Endothelial cell of umbilical vein (primary cell): ENCODE measurements around the gene NMRK2.

Experiments
- CTCF ChIP-seq, 2 donors: IDR thresholded peaks; 1 replicate in 1 of 2; 2 replicates in 1 of 2; pipeline ENCODE4 v1.5.1; 2011; ENCODE audit warnings: low read length in 2 of 2, mild to moderate bottlenecking in 2 of 2, moderate library complexity in 2 of 2, control low read depth in 1 of 2, inconsistent platforms in 1 of 2, low read depth in 1 of 2; ENCODE audit not compliant: insufficient read depth in 1 of 2; ENCODE audit errors: extremely low read depth in 1 of 2
- EZH2 ChIP-seq: IDR thresholded peaks from 2 replicates; pipeline ENCODE4 v1.6.1; 2012; ENCODE audit warnings: borderline replicate concordance, low read depth, mild to moderate bottlenecking, moderate library complexity, low read length, inconsistent platforms; ENCODE audit not compliant: severe bottlenecking
- JUN ChIP-seq: IDR thresholded peaks from 2 replicates; pipeline ENCODE4 v1.6.1; 2011; ENCODE audit warnings: borderline replicate concordance, low read depth; ENCODE audit not compliant: insufficient read length, insufficient read depth
- POLR2A ChIP-seq: IDR thresholded peaks from 2 replicates; pipeline ENCODE4 v1.6.1; 2012; ENCODE audit warnings: low read depth, mild to moderate bottlenecking, control low read depth, low read length
- POLR2AphosphoS5 ChIP-seq: IDR thresholded peaks from 2 replicates; pipeline ENCODE4 v1.6.1; 2012; ENCODE audit warnings: low read depth, mild to moderate bottlenecking, control low read depth, low read length, moderate library complexity; ENCODE audit not compliant: insufficient read depth

GRCh38 chr19:3987619-3988371 is 54.9 kb downstream of the NMRK2 start:
- TF ChIP-seq POLR2A (no peak), JUN (no peak), CTCF (IDR thresholded peaks at IDR 0.05; ENCODE audit: extremely low read depth in 1 of 2, insufficient read depth in 1 of 2, low read depth in 1 of 2, low read length in 2 of 2) (peak; percentile 79 to 92), POLR2AphosphoS5 (no peak), EZH2 (no peak)
